ENCODE measurements around the gene HOTAIR. TPM values are rescaled to one million over a fixed set of nuclear protein-coding genes. Genes with fewer than 3 reads are reported as not detected.

HOTAIR gene
- total and polyA plus RNA-seq, 7 donors = 0.23 to 0.53 (median 0.25) TPM; not detected in 4

GRCh38 chr12:54002278-54002914, 27.6 kb upstream of the HOTAIR start:
- no peaks in the 10 kb centered on the region for H3K36me3 ChIP-seq (ENCODE audit: insufficient read depth in 1 of 2, low read depth in 1 of 2)
- intact Hi-C loops (cut with DNase I) = loop anchor here in 1 of 2 donors (5.0 kb wide), 1 partner anchor 275 kb away; no protein-coding TSS in a partner anchor
- peak overlapping the region; percentile 95 for H3K27ac ChIP-seq
- no peak for TF ChIP-seq CTCF (IDR thresholded peaks at IDR 0.05)
- 24 to 42% (median 35%) methylated on average over 19 of the region's 19 CpGs for WGBS, 3 donors
- DNase-seq = peak in 1 of 2 donors; percentile 71
- no peak for ATAC-seq
- peaks cover 25% of the 10 kb centered on the region for H3K4me1 ChIP-seq
- no peaks in the 10 kb centered on the region for H3K9me3 ChIP-seq
- no peaks in the 10 kb centered on the region for H3K27me3 ChIP-seq (ENCODE audit: insufficient read depth in 3 of 3, low read length in 2 of 3)
- H3K4me3 ChIP-seq = peak overlapping the region; percentile 78

- Histone ChIP-seq H3K27me3 (ENCODE audit: insufficient read depth in 3 of 3, low read length in 2 of 3) (no peaks in the 10 kb centered on the region), H3K9me3 (no peaks in the 10 kb centered on the region), H3K4me1 (peaks cover 19% of the 10 kb centered on the region), H3K36me3 (ENCODE audit: insufficient read depth in 1 of 2, low read depth in 1 of 2) (no peaks in the 10 kb centered on the region), H3K27ac (peak overlapping the region; percentile 95), H3K4me3 (peak overlapping the region; percentile 78)
- DNase-seq (peak in 1 of 2 donors; percentile 46), ATAC-seq (no peak)
- intact Hi-C loops (cut with DNase I) = loop anchor here in 1 of 2 donors (5.0 kb wide), 1 partner anchor 276 kb away; no protein-coding TSS in a partner anchor
- WGBS, 3 donors = 20 to 43% (median 23%) methylated on average over 8 of the region's 8 CpGs
- no peak for TF ChIP-seq CTCF (IDR thresholded peaks at IDR 0.05)
These were observed 26.8 kb upstream of the HOTAIR start for GRCh38 chr12:54001283-54002187.

DNA sequence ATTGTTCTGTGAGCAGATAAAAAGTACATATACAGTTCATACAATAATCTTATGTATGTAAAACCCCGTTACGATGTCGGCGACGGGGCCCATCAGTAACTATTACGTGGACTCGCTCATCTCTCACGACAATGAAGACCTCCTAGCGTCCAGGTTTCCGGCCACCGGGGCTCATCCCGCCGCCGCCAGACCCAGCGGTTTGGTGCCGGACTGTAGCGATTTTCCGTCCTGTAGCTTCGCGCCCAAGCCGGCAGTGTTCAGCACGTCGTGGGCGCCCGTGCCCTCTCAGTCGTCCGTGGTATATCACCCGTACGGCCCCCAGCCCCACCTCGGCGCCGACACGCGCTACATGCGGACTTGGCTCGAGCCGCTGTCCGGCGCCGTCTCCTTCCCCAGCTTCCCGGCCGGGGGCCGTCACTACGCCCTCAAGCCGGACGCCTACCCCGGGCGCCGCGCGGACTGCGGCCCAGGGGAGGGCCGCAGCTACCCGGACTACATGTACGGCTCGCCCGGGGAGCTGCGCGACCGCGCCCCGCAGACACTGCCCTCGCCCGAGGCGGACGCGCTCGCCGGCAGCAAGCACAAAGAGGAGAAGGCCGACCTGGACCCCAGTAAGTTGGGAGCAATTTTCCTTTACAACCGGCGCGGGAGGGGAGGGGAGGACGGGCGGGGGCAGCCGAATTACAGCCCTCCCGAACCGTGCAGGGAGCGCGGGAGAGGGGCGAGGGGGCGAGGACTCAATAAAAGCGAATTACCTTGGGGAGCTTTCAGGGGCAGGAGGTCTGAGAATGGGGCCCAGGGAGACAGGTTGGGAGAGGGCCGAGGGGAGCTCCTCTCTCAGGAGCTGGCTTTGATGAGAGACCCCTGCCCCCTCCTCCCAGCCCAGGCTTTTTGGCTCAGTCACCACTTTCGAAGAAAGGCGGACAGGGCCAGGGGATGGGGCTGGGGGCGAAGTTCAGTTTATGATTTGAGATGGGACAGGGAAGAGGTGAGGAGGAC, 25.7 kb upstream of the HOTAIR start, which contains the start of gene HOXC9:
Gene HOXC9, plus strand, starts transcription at position 46 of the 999 bp plus-strand sequence. Its CDS starts 28 bp downstream, at position 74.
- Histone ChIP-seq H3K4me3 (peak within 1 kb of the TSS; percentile 78), H3K27ac (peak within 1 kb of the TSS; percentile 95), H3K9me3 (no peaks in the 10 kb centered on the region), H3K27me3 (ENCODE audit: insufficient read depth in 3 of 3, low read length in 2 of 3) (no peaks in the 10 kb centered on the region), H3K4me1 (peaks cover 19% of the 10 kb centered on the region), H3K36me3 (ENCODE audit: insufficient read depth in 1 of 2, low read depth in 1 of 2) (no peaks in the 10 kb centered on the region)
- DNase-seq (peak; percentile 51 to 73), ATAC-seq (peak; percentile 33 to 72 (median 50))
- no peak for TF ChIP-seq CTCF (IDR thresholded peaks at IDR 0.05)
- WGBS, 3 donors = 1% methylated on average over 56 to 87 of the region's 87 CpGs
- intact Hi-C loops (cut with DNase I) = loop anchor here in 1 of 2 donors (5.0 kb wide), 1 partner anchor 277 kb away; no protein-coding TSS in a partner anchor

GRCh38 chr12:53999559-54000115, 24.9 kb upstream of the HOTAIR start:
- ATAC-seq = peak; percentile 41 to 59 (median 50)
- Histone ChIP-seq H3K9me3 (no peaks in the 10 kb centered on the region), H3K4me1 (peaks cover 19% of the 10 kb centered on the region), H3K27me3 (ENCODE audit: insufficient read depth in 3 of 3, low read length in 2 of 3) (no peaks in the 10 kb centered on the region), H3K36me3 (ENCODE audit: insufficient read depth in 1 of 2, low read depth in 1 of 2) (no peaks in the 10 kb centered on the region), H3K27ac (peak overlapping the region; percentile 95), H3K4me3 (peak overlapping the region; percentile 78)
- DNase-seq = peak; percentile 75 to 85
- intact Hi-C loops (cut with DNase I) = loop anchor here in 1 of 2 donors (5.0 kb wide), 1 partner anchor 278 kb away; no protein-coding TSS in a partner anchor
- WGBS, 3 donors = 1% methylated on average over 35 of the region's 35 CpGs
- TF ChIP-seq CTCF (IDR thresholded peaks at IDR 0.05) = no peak

Data from psoas muscle (tissue), 8 donors.